ENCODE data around the gene SOX4.

GRCh38 chr6:21605166-21605565, 11.6 kb downstream of the SOX4 start:
- TF ChIP-seq CTCF (IDR thresholded peaks at IDR 0.05; ENCODE audit: extremely low read depth in 1 of 2, insufficient read depth in 1 of 2, low read depth in 1 of 2, low read length in 2 of 2) (no peak), POLR2AphosphoS5 (IDR thresholded peaks at IDR 0.05; ENCODE audit: insufficient read depth, low read depth, low read length) (no peak), JUN (IDR thresholded peaks at IDR 0.05; ENCODE audit: borderline replicate concordance, insufficient read depth, insufficient read length, low read depth) (no peak), POLR2A (IDR thresholded peaks at IDR 0.05; ENCODE audit: low read depth, low read length) (no peak), EZH2 (IDR thresholded peaks at IDR 0.05; ENCODE audit: borderline replicate concordance, low read depth, low read length, severe bottlenecking) (no peak)

Data from endothelial cell of umbilical vein (primary cell).